ENCODE measurements around the gene NFE2L2.

The NFE2L2 gene

GRCh38 chr2:177212106-177212890 is 52.2 kb downstream of the NFE2L2 start, which contains the start of gene HNRNPA3:
Gene HNRNPA3 (plus strand): TSS chr2:177212794. CDS start chr2:177212800, 6 bp downstream.
- peak; percentile 92 for ATAC-seq
- TF ChIP-seq ZFP3 (CRISPR knock-in tag; IDR thresholded peaks at IDR 0.05) (0 out of 2 replicates have a peak, but pooled peaks have one; percentile 22), TCF4 (CRISPR knock-in tag; IDR thresholded peaks at IDR 0.05; ENCODE audit: borderline replicate concordance) (peak; percentile 30; the same call in 1 of the 2 replicates), ZFP30 (CRISPR knock-in tag; IDR thresholded peaks at IDR 0.05) (no peak), ZNF565 (CRISPR knock-in tag; conservative IDR thresholded peaks at IDR 0.05; ENCODE audit: low read depth) (no peak), OSR1 (CRISPR knock-in tag; IDR thresholded peaks at IDR 0.05) (no peak), ISL1 (CRISPR knock-in tag; IDR thresholded peaks at IDR 0.05) (no peak), CSRNP3 (CRISPR knock-in tag; IDR thresholded peaks at IDR 0.05) (peak; percentile 56; the same call in 1 of the 2 replicates), POU6F1 (CRISPR knock-in tag; IDR thresholded peaks at IDR 0.05; ENCODE audit: borderline replicate concordance, low read depth) (0 out of 2 replicates have a peak, but pooled peaks have one; percentile 63)
- TF ChIP-seq, protein P1, sequence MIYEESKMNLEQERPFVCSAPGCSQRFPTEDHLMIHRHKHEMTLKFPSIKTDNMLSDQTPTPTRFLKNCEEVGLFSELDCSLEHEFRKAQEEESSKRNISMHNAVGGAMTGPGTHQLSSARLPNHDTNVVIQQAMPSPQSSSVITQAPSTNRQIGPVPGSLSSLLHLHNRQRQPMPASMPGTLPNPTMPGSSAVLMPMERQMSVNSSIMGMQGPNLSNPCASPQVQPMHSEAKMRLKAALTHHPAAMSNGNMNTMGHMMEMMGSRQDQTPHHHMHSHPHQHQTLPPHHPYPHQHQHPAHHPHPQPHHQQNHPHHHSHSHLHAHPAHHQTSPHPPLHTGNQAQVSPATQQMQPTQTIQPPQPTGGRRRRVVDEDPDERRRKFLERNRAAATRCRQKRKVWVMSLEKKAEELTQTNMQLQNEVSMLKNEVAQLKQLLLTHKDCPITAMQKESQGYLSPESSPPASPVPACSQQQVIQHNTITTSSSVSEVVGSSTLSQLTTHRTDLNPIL (CRISPR knock-in tag; IDR thresholded peaks at IDR 0.05; ENCODE audit: low read depth), result no peak

DNA sequence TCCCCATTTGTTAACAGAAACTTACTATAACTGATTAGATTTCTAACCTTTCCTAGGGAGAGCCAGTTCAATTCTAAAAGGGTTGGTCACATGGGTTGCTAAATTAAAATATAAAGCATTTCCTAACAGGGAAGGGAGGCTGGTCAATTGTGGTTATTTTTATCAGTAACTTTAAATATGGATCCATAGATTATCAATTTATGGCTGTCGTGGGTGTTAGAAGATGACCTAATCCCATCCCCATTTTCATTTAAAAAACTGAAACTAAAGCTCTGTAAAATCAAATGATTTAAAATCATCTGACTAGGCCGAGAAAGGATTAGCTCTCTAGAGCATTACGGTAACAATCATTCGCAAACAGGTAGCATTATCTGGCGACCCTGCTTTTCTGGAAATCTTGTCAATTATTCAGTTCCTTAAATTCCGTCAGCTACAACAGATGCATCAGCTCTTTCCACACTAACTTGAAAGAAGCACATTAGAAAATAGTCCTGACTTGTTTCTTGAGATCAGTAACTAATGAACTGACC is 52.9 kb downstream of the NFE2L2 start:
- ATAC-seq, result no peak
- TF ChIP-seq ZNF8 (CRISPR knock-in tag; IDR thresholded peaks at IDR 0.05), result no peak
- TF ChIP-seq, protein P1 (CRISPR knock-in tag; IDR thresholded peaks at IDR 0.05; ENCODE audit: low read depth), result 0 out of 2 replicates have a peak, but pooled peaks have one; percentile 5

- TF ChIP-seq ZC3H10 (CRISPR knock-in tag; IDR thresholded peaks at IDR 0.05) (no peak), ZNF8 (CRISPR knock-in tag; IDR thresholded peaks at IDR 0.05) (no peak), CSDC2 (CRISPR knock-in tag; IDR thresholded peaks at IDR 0.05) (no peak), POU6F1 (CRISPR knock-in tag; IDR thresholded peaks at IDR 0.05; ENCODE audit: borderline replicate concordance, low read depth) (no peak), TOX (CRISPR knock-in tag; IDR thresholded peaks at IDR 0.05; ENCODE audit: borderline replicate concordance) (no peak), ISL1 (CRISPR knock-in tag; IDR thresholded peaks at IDR 0.05) (no peak), OSR1 (CRISPR knock-in tag; IDR thresholded peaks at IDR 0.05) (no peak), TCF4 (CRISPR knock-in tag; IDR thresholded peaks at IDR 0.05; ENCODE audit: borderline replicate concordance) (no peak), GLIS3 (CRISPR knock-in tag; IDR thresholded peaks at IDR 0.05) (no peak), ZNF565 (CRISPR knock-in tag; conservative IDR thresholded peaks at IDR 0.05; ENCODE audit: low read depth) (no peak), SNAI2 (CRISPR knock-in tag; IDR thresholded peaks at IDR 0.05) (no peak)
- TF ChIP-seq, protein P2, sequence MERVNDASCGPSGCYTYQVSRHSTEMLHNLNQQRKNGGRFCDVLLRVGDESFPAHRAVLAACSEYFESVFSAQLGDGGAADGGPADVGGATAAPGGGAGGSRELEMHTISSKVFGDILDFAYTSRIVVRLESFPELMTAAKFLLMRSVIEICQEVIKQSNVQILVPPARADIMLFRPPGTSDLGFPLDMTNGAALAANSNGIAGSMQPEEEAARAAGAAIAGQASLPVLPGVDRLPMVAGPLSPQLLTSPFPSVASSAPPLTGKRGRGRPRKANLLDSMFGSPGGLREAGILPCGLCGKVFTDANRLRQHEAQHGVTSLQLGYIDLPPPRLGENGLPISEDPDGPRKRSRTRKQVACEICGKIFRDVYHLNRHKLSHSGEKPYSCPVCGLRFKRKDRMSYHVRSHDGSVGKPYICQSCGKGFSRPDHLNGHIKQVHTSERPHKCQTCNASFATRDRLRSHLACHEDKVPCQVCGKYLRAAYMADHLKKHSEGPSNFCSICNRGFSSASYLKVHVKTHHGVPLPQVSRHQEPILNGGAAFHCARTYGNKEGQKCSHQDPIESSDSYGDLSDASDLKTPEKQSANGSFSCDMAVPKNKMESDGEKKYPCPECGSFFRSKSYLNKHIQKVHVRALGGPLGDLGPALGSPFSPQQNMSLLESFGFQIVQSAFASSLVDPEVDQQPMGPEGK (CRISPR knock-in tag; IDR thresholded peaks at IDR 0.05; ENCODE audit: borderline replicate concordance), result no peak
Measured at GRCh38 chr2:177211169-177211568, 53.4 kb downstream of the NFE2L2 start.

More at GRCh38 chr2:177211169-177211568, 53.4 kb downstream of the NFE2L2 start:
- ATAC-seq, result no peak

Measured in SK-N-SH treated with all-trans-retinoic acid at 6 μM for 48 hours (cell line).